GM21619 (cell line): ENCODE measurements around the gene CHST12.

Source experiments
- ATAC-seq: cut with Tn5 transposase; IDR thresholded peaks from one replicate; pipeline ENCODE4 v1.9.1; 2021; ENCODE audit not compliant: unreplicated experiment

CHST12 gene

GRCh38 chr7:2403014-2403717 lies at the start of gene CHST12:
TSS of gene CHST12 (plus strand) at chr7:2403611. CDS start at chr7:2432640, 29,029 bp downstream.
- ATAC-seq, result peak; percentile 33

GRCh38 chr7:2353936-2354185 lies 49.5 kb upstream of the CHST12 start:
- peak; percentile 41 for ATAC-seq

GRCh38 chr7:2354186-2354938 lies 49.0 kb upstream of the CHST12 start, which contains the start of gene EIF3B:
TSS of gene EIF3B (plus strand) at chr7:2354827. CDS start at chr7:2354922, 95 bp downstream.
- peak; percentile 81 for ATAC-seq

- ATAC-seq, result no peak
Observed at GRCh38 chr7:2354939-2355704, 48.3 kb upstream of the CHST12 start.

- ATAC-seq, result no peak
Observed at GRCh38 chr7:2355705-2356008, 47.8 kb upstream of the CHST12 start.

GRCh38 chr7:2357165-2357564 lies 46.2 kb upstream of the CHST12 start:
- ATAC-seq, result no peak

GRCh38 chr7:2357571-2357970 lies 45.8 kb upstream of the CHST12 start:
- ATAC-seq, result no peak

- no peak for ATAC-seq
Observed at GRCh38 chr7:2358968-2359527, 44.4 kb upstream of the CHST12 start.

- no peak for ATAC-seq
Observed at GRCh38 chr7:2359610-2360009, 43.8 kb upstream of the CHST12 start.

GRCh38 chr7:2360796-2361195 lies 42.6 kb upstream of the CHST12 start:
- no peak for ATAC-seq

GRCh38 chr7:2362385-2363088 lies 40.9 kb upstream of the CHST12 start:
- no peak for ATAC-seq

GRCh38 chr7:2369139-2369538 lies 34.3 kb upstream of the CHST12 start:
- ATAC-seq, result no peak

GRCh38 chr7:2371329-2371728 lies 32.1 kb upstream of the CHST12 start:
- ATAC-seq, result no peak

- ATAC-seq, result no peak
Observed at GRCh38 chr7:2372724-2373123, 30.7 kb upstream of the CHST12 start.

- no peak for ATAC-seq
Observed at GRCh38 chr7:2373124-2373556, 30.3 kb upstream of the CHST12 start.

- no peak for ATAC-seq
Observed at GRCh38 chr7:2373646-2374045, 29.8 kb upstream of the CHST12 start.

GRCh38 chr7:2374401-2374800 lies 29.0 kb upstream of the CHST12 start:
- no peak for ATAC-seq

- no peak for ATAC-seq
Observed at GRCh38 chr7:2374830-2375728, 28.3 kb upstream of the CHST12 start.

GRCh38 chr7:2376351-2377154 lies 26.9 kb upstream of the CHST12 start:
- no peak for ATAC-seq
